ENCODE results near the gene CTNNA1. TPM values are rescaled to one million over a fixed set of nuclear protein-coding genes. Genes with fewer than 3 reads are reported as not detected.

The CTNNA1 gene
- total and polyA plus RNA-seq, 9 of the 15 experiments (the other 6 are each of a cell fraction or from before 2014, with no cell fraction given), result 29.6 to 117 (median 89.1) TPM

- Histone ChIP-seq H3K4me3 (no peak overlapping the region), H3K4me2 (ENCODE audit: insufficient read depth, low read length) (no peak overlapping the region), H3K9ac (ENCODE audit: insufficient read depth in 1 of 2, low read depth in 2 of 2, low read length in 2 of 2) (no peak overlapping the region), H3K36me3 (ENCODE audit: control insufficient read depth, insufficient read depth, low read length) (no peaks in the 10 kb centered on the region; the same call in 2 of the 3 replicates), H3K4me1 (replicated peaks in 1 of 2; ENCODE audit: control insufficient read depth in 2 of 2, insufficient read depth in 2 of 2, low read length in 2 of 2) (no peaks in the 10 kb centered on the region; a peak in 1 of 5 replicates), H3K79me2 (ENCODE audit: control insufficient read depth, insufficient read depth, low read length) (peaks cover under 1% of the 10 kb centered on the region; the same call in 1 of the 3 replicates), H3K27me3 (ENCODE audit: control insufficient read depth in 2 of 2, insufficient read depth in 2 of 2, low read length in 2 of 2) (no peaks in the 10 kb centered on the region), H3K9me3 (replicated peaks; ENCODE audit: control insufficient read depth, insufficient read depth, low read depth, low read length) (no peaks in the 10 kb centered on the region), H3K27ac (ENCODE audit: extremely low read depth, low read depth, low read length) (no peak overlapping the region), H3K9me1 (ENCODE audit: control insufficient read depth, insufficient read depth, low read length) (no peaks in the 10 kb centered on the region), H4K20me1 (replicated peaks; ENCODE audit: control insufficient read depth, insufficient read depth, low read length) (0 out of 2 replicates have a peak, but pooled peaks cover 6% of the 10 kb centered on the region), H2AFZ (ENCODE audit: low read depth, low read length) (no peak overlapping the region)
- CTCF ChIA-PET (ENCODE audit: low intra/inter-chr PET ratio), result no interaction called here
- WGBS (ENCODE audit: insufficient coverage, low coverage, missing lambda C conversion rate), result 67% methylated on average over 6 of the region's 7 CpGs
- POLR2A ChIA-PET, result interaction anchor here (0.7 to 1.2 kb wide), 4 partner anchors 9 to 25 kb away, joined by 3 to 6 read pairs (median 4); no protein-coding TSS in a partner anchor
- BruUV-seq (replicated peaks), result no TSS peak
- FAIRE-seq (no peak), ATAC-seq (no peak), DNase-seq (ENCODE audit: extremely low read depth in 1 of 4, low spot score in 3 of 4) (no peak)
- TF ChIP-seq RBFOX2 (IDR thresholded peaks at IDR 0.05; ENCODE audit: low read depth, low read length) (no peak), SNIP1 (IDR thresholded peaks at IDR 0.05; ENCODE audit: low read depth) (no peak), POLR2AphosphoS2 (IDR thresholded peaks at IDR 0.05; ENCODE audit: low read length) (no peak), JUND (IDR thresholded peaks at IDR 0.05; ENCODE audit: borderline replicate concordance, low read depth, low read length) (no peak), JUND (tag; IDR thresholded peaks at IDR 0.05; ENCODE audit: borderline replicate concordance, low read depth, low read length) (no peak), PURB (CRISPR knock-in tag; IDR thresholded peaks at IDR 0.05; ENCODE audit: low read depth) (no peak), ZBTB5 (IDR thresholded peaks at IDR 0.05) (no peak), GTF2A2 (tag; IDR thresholded peaks at IDR 0.05) (no peak), CBX1 (IDR thresholded peaks at IDR 0.05; ENCODE audit: low read depth) (no peak), ZNF780A (CRISPR knock-in tag; IDR thresholded peaks at IDR 0.05) (no peak), NFIC (IDR thresholded peaks at IDR 0.05) (no peak), FOXK1 (CRISPR knock-in tag; IDR thresholded peaks at IDR 0.05; ENCODE audit: borderline replicate concordance) (no peak), SRSF1 (IDR thresholded peaks at IDR 0.05; ENCODE audit: low read depth, low read length) (no peak)
- TF ChIP-seq, protein P1, sequence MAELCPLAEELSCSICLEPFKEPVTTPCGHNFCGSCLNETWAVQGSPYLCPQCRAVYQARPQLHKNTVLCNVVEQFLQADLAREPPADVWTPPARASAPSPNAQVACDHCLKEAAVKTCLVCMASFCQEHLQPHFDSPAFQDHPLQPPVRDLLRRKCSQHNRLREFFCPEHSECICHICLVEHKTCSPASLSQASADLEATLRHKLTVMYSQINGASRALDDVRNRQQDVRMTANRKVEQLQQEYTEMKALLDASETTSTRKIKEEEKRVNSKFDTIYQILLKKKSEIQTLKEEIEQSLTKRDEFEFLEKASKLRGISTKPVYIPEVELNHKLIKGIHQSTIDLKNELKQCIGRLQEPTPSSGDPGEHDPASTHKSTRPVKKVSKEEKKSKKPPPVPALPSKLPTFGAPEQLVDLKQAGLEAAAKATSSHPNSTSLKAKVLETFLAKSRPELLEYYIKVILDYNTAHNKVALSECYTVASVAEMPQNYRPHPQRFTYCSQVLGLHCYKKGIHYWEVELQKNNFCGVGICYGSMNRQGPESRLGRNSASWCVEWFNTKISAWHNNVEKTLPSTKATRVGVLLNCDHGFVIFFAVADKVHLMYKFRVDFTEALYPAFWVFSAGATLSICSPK (IDR thresholded peaks at IDR 0.05; ENCODE audit: borderline replicate concordance), result no peak
- TF ChIP-seq, protein P2, sequence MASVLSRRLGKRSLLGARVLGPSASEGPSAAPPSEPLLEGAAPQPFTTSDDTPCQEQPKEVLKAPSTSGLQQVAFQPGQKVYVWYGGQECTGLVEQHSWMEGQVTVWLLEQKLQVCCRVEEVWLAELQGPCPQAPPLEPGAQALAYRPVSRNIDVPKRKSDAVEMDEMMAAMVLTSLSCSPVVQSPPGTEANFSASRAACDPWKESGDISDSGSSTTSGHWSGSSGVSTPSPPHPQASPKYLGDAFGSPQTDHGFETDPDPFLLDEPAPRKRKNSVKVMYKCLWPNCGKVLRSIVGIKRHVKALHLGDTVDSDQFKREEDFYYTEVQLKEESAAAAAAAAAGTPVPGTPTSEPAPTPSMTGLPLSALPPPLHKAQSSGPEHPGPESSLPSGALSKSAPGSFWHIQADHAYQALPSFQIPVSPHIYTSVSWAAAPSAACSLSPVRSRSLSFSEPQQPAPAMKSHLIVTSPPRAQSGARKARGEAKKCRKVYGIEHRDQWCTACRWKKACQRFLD (CRISPR knock-in tag; IDR thresholded peaks at IDR 0.05), result no peak
- TF ChIP-seq, protein P3, sequence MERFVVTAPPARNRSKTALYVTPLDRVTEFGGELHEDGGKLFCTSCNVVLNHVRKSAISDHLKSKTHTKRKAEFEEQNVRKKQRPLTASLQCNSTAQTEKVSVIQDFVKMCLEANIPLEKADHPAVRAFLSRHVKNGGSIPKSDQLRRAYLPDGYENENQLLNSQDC (CRISPR knock-in tag; IDR thresholded peaks at IDR 0.05), result no peak
- intact Hi-C loops (cut with micrococcal nuclease) (no loop called here), in situ Hi-C loops (cut with MboI) (no loop called here)
Observed at GRCh38 chr5:138878437-138879235, 125.4 kb downstream of the CTNNA1 start.

Measured in K562 (cell line).